Inflammatory macrophage treated with lipopolysaccharide for 1 hour (primary cell): ENCODE data around the gene FBLN2.

Experiments used
- DNase-seq, 2 donors: peaks; one replicate each; pipeline ENCODE4 v3.0.0-alpha.2; 2020 to 2022

FBLN2 gene

DNA sequence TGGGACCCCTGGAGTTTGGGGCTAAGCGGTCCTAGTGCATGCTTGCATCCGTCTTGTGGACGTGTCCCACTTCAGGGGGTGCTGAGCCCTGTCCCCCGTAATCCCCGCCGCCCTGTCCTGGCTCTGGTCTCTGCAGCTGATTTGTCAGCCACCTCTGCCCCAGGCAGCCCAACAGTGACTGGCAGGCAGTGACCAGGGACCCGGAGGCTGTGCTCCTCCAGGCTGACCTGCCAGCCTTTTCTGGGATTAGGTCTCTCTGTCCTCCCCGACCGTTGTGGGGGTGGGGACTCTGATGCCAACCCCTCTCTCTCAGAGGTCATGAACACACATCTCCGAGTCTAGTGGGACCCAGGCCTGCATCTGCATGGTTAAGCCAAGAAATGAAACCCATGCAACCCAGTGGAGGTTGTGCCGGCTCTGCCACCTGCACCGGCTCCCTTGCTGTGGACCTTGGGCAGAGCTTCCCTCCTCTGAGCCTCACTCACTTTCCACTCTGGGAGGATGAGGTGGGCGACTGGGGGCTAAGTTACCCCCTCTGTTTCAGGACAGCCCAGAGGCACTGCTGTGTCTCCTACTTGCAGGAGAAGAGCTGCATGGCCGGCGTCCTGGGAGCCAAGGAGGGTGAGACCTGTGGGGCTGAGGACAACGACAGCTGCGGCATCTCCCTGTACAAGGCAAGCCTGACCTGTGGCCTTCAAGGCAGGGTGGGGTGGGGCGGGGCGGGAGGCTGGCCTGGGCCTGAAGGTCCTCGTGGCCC is 60.2 kb downstream of the FBLN2 start:
- DNase-seq = no peak

DNA sequence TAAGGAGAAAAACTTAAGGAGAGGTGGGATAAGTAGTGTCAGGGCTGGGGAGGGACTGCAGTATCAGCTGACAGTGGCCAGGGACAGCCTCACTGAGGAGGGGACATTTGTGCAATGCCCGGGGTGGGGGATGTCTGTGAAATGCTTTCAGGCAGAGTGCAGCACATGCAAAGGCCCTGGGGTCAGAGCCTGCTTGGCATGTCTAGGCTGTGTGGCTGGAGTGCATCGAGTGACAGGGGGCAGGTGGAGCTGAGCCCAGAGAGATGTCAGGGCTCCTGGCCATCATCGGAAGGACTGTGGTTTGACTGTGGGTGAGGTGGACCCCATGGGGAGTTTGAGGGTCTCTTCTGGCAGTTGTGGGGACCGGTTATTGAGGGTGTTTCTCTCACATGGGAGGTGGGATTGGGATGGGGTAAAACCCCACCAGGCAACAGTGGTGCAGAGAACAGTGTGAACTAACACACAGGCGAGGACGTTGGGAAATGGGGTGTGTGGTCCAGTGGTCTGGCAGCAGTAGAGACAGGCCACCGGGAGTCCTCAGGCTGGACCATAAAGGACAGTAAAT is 61.2 kb downstream of the FBLN2 start:
- DNase-seq = no peak

DNA sequence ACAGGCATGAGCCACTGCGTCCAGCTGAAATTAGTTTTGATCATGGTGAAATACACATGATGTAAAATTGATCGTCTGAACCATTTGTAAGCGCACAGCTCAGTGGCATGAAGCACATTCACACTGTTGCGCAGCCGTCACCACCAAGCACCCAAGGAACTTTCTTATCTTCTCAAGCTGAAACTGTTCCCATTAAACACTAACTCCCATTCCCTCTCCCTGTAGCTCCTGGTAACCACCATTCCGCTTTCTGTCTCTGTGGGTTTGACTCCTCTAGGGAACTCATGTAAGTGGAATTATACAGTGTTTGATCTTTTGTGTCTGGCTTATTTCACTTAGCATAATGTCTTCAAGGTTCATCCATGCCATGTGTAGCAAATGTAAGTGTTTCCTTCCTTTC is 62.3 kb downstream of the FBLN2 start:
- no peak for DNase-seq

DNA sequence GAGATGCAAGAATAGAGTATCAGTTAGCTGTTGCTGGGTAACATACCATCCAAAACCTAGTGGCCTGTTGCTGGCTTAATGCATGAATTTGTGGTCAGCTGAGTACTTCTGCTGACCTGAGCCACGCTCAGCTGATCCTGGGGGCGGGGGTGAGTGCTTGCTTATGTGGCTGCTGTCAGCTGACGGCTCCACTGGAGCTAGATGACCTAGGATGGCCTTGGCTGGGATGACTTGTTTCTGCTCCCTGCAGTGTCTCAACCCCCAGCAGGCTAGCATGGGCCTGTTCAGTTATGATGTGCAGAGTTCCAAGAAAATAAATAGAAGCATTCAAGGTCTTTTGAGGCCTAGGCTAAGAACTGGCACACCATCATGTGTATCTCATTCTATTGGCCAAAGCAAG is 63.9 kb downstream of the FBLN2 start:
- DNase-seq = peak; percentile 29 to 74

DNA sequence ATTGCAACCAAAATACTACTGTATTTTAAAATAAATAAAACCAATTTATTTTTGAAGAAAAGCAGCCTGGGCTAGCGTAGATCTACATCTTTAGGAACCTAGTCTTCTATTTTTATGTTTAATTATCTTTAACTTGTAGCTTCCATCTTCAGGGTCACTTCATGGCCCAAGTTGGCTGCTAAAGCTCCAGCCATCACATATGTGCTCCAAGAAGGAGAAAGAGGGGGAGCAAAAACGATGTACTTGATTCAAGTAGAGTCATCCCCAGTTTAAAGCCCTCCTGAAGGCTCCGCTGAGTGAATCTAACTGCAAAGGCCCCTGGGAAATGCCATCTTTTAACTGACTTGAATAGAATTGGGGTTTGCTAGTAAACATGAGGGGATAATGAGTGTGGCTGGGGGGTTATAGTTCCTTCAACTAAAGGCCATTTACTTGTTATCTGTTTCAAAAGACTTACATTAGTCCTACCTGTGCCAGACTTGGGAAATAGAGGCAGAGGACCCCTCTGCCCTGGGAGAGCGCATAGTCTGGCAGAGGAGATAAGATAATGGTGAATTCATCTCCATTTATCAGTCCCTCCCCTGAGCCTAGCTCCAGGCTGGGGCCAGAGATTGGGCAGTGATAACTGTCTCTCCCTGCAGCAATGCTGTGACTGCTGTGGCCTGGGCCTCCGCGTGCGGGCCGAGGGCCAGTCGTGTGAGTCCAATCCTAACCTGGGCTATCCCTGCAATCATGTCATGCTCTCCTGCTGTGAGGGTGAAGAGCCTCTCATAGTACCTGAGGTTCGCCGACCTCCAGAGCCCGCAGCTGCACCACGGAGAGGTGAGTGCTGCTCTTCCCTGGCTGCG is 64.6 kb downstream of the FBLN2 start:
- DNase-seq = no peak

DNA sequence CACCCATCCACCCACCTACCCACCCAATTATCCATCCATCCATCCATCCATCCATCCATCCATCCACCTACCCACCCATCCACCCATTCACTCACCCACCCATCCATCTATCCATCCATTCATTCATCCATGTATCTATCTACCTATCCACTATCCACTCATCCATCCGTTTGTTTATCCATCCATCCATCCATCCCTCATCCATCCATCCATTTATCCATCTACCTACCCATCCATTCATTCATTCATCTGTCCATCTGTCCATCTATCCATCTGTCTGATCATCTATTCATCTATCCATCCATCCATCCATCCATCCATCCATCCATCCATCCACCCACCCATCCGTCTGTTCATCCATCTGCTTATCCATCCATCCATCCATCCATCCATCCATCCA is 65.7 kb downstream of the FBLN2 start:
- no peak for DNase-seq

DNA sequence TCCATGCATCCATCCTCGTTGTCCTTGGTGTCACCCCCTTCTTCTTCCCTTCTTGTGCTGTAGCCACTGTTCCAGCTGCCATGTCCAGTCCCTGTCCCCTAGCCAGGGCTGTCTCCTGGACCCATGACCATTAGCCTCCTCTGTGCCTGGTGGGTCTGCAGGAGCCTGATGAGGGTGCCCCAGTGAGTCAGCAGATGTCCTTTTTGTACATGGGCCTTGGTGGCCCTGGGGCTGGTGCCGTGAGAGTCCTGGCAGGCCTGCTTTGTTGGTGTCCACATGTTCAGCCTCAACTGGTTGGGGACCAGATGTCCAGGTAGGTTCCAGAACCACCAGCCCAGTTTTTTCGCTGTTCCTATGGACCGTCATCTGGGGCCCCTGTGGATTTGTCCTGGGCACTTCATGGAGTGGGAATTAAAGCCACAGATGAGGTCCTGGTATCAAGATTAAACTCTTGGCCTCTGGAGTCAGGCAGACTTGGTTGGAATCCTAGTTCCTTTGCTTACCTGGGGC is 66.1 kb downstream of the FBLN2 start:
- DNase-seq = no peak

DNA sequence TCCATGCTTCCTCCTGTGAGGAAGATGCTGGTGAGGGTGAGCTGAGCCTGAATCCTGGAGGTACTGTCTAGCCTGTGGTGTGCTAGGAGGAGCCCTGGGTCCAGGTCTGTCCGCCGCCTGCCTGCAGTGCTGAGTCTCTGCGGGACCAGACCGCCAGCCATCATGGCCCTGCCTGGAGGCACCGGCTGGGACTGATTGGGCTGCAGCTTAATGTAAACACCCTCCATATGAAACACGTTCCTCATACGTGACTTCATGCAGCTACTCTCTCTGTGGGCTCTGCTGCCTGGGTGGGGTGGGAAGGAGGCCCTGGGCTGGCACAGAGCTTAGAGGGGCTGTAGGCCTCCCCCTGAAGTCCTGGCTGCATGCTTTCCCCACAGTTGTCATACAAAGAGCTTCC is 67.4 kb downstream of the FBLN2 start:
- DNase-seq = no peak

DNA sequence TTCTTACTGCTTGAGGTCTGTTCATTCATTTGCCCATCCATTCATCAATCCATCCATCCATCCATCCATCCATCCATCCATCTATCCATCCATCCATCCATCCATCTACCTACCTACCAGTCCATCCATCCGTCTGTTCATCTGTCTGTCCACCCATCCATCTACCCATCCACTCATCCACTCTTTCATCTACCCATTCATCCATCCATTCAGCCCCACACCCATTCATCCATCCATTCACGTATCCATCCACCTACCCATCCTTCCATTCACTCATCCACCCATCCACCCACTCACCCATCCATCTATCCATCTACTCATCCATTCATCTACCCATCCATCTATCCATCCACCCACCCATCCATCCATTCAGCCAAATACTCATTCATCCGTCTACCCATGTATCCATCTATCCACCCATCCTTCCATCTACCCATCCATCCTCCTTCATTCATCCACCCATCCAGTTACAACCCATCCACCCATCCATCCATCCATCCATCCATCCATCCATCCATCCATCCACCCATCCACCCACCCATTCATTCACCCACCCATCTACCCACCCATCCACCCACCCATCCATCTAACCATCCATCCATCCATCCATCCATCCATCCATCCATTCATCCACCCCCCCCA is 68.3 kb downstream of the FBLN2 start:
- DNase-seq = no peak

DNA sequence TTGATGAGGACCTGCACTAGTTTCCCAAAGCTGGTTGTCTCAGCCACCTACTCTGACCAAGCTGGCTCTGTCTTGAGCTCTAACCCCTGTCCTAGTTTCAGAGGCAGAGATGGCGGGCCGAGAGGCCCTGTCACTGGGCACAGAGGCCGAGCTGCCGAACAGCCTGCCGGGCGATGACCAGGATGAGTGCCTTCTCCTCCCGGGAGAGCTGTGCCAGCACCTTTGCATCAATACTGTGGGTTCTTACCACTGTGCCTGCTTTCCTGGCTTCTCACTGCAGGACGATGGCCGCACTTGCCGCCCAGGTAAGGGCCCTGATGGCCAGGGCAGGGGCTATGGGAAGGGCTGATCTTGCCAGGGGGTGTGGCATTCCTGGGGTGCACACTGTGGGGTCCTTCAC is 69.1 kb downstream of the FBLN2 start:
- no peak for DNase-seq

DNA sequence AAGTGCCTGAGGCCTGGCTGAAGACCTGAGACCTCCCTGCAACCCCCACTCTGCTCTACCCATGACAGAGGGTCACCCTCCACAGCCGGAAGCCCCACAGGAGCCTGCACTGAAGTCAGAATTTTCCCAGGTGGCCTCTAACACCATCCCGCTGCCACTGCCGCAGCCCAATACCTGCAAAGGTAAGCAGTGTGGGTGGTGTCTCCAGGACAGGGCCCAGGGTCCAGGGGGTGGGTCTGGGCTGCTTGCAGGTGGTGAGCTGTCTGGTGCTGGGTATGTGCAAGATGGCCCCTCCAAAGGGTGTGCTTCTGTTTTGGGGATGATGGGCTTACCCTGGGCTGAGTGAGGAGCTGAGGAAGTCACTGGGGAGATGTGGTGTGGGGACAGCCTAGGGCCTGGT is 69.9 kb downstream of the FBLN2 start:
- DNase-seq = no peak

DNA sequence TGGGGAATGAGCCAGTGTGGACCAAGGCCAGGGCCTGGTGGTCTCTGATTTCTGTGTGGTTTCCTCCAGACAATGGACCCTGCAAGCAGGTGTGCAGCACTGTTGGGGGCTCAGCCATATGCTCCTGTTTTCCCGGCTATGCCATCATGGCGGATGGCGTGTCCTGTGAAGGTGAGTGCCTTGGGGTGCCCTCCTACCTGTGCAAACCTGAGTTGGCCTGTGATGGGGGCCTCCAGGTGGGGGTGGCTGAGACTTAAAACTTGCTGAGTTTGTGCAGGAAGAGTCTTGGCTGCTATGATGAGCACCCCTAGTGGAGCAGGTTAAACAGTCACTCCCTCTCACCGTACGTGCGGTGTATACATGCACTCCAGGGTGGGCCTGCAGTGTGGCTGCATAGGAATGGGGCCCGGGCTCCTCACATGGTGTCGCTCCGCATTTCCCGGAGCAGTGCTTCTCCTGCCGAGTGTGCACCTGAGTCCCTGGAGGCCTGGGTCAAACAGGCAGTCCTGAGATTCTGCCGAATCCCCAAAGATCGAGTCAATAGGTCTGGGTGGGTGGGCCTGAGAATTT is 70.8 kb downstream of the FBLN2 start:
- DNase-seq = no peak

DNA sequence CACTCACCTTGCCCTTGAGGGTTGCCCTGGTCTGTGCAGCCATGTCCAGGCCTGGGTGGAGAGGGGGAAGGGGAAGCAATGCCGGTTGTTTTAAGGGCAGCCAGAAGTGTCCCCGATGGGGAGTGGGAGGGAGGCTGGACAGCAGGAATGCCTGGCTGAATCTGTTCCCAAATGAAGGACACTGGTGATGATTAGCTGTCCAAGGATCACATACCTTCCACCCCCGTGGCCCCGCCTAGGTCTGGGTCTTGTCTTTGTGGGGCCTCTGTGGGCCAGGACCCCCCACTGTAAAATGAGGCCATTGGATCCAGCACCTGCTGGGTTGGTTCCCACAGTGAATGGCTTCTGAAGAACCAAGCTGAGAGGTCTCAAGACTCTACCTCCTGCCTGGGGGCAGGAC is 71.4 kb downstream of the FBLN2 start:
- no peak for DNase-seq

DNA sequence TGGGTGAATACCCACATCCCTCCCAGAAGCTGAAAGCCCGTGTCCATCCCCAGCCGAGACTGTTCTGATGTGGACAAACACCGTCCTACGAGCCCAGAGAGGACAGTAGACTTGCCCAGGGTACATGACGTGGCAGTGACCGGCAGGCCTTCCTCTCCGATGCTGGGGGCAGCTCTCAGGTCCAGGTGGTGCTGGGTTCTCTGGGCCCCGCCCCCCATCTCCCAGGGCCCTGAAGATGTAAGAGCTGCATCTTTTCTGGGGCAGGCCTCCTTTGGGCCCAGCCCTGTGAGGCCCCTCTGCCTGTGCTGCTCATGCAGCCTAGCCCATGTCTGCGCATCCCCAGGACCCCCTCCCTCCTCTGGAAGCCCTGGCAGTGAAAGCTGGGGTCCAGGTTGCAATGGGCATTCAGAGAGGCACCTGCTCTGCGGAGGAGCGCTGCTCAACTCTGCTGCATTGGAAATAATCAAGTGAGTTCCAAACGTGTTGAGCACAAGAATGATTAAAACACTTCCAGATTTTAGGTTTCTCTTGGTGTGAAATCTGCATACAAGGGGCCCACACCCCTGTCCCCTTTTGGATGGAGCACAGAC is 71.9 kb downstream of the FBLN2 start:
- DNase-seq = no peak

DNA sequence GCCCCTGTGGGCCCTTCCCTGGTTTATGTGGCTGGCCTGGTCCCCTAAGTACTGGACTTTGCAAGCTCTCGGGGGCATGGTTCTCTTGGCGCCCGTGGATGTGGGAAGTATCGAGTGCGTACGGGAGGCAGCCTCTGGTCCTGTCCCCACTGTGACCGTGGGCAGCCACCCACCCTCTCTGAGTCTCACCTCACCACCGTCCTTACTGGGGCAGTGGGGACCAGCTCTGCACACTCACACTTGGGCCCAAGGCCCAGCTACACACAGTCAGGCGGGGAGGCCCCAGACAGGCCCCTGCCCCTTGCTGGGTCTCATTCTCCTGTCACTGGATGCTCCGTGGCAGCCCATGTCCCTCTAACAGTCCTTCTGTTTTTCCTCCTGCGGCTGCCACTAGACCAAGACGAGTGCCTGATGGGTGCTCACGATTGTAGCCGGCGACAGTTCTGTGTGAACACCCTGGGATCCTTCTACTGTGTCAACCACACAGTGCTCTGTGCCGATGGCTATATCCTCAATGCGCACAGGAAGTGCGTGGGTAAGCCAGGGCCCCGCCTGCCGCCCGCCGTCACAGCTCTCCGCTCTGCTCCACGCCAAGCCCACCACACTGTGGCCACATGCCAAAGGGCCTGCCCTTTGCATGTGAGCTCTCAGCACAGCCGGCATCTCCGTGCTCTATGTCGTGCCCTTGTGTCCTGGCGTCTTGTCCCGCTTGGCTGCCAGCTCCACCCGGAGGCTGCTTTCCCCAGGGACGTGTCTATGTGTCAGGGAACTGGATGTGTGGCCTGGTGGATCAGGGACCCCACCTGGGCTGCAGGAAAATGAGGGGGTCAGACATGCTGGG is 72.7 kb downstream of the FBLN2 start:
- DNase-seq = no peak

DNA sequence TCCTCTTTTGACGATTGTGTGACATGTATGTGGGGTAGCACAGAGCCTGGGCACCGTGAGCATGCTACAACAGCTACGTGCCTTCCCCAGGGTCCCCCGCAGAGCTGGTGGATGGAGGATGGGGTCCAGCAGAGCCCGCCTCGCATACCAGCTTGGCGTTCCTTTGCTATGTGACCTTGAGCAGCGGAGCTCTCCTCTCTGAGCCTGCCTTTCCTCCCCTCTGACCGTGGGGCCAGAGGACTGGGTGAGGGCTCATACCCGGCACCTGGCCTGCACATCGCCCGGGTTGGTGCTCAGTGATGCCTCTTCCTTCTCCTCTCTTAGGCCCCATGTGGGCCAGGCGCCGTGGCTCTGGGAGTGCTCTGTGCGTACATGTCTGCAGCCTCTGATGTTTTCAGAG is 73.4 kb downstream of the FBLN2 start:
- DNase-seq = no peak

DNA sequence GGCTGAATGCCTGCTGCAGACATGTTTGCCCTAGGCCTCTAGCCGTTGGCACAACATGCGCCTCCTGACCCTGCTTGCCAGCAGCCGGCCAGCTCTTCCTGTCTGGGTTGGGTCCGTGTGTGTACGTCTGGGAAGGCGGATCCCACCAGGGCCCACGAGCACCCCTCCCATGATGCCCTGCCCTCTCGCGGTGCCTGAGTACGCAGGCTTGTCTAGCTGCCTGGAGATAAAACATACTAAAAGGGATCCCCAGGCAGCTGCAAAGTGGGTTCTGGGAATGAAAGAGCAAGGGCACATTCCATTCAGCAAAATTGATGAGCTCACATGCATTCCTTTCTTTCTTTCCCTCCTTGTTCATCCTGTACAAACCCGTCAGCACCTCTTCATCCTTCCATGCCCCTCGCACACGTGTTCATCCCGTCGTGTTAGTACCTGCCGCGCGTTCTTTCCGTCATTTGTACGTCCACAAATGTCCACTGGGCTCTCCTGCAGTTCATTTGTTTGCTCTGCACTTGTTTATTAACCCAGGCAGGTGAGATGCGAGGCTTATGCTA is 74.3 kb downstream of the FBLN2 start:
- DNase-seq = no peak

DNA sequence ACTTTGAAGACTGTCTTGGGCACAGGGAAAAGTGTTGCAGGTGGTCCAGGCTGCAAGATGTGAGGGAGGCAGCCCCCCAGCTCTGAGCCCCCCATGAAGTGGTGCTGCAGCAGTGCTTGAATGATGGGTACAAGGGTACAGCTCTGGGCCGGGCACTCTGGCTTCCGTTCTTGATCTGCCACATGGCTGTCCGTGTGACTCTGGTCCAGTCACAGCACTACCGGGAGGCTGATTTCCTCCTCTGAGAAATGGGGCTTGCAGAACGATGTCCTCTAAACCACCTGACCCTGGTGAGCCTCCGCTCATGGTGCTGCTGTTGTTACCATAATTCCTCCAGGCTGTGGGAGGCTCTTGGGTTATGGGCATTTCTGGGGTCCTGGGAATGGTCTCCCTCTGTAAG is 75.1 kb downstream of the FBLN2 start:
- no peak for DNase-seq

DNA sequence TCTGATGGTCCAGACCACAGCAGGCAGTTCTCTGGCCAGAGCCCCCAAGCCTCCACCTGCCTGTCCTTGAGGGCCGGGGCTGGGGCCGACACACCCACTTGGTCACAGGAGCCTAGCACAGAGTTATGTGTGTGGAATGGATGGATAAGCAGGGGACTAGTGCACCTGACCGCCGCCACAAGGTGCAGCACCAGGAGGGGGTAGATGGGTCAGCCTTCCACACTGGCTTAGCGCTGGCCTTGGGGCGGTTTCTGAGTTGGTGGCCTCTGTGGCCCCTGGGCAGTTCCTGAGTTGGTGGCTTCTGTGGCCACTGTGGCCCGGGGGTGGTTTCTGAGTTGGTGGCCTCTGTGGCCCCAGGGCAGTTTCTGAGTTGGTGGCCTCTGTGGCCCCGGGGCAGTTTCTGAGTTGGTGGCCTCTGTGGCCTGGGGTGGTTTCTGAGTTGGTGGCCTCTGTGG is 75.8 kb downstream of the FBLN2 start:
- no peak for DNase-seq

DNA sequence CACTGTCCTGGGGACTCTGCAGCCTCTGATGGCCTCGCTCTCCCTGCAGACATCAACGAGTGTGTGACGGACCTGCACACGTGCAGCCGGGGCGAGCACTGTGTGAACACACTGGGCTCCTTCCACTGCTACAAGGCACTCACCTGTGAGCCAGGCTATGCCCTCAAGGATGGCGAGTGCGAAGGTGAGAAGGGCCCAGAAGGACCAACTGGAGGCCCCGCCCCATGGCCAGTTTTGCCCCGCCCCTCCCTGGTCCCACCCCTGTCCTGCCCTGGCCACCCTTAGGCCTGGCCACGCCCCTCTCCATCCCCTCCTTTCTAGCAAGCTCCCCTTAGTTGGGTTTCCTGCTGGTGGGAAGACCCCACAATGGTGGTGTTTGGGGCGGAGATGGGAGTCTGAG is 77.5 kb downstream of the FBLN2 start:
- DNase-seq = no peak

DNA sequence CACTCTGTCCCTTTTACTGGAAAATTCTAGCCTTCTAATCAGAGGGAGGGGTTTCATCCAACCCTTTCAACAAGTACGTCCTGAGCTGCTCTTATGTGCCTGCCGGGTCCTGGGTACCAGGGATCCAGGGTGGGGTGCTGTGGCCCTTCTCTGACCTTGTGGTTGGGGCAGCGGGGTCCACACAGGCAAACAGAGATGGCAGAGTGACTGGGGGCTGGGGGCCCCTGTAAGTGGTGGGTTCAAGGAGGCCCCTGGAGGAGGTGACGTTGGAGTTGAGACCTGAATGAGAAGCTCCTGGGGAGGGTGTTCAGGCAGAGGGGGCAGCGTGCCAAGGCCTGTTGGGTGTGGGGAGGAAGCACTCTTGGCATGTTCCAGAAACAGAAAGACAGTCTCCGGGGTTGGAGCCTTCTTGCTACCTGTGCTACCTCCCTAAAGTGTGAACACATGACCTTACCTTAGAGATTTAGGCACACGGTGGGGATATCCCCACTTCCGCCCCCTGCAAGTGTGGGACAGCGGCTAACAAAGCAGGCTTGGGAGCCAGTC is 78.1 kb downstream of the FBLN2 start:
- no peak for DNase-seq
